ENCODE measurements around the gene SLC16A5. TPM values are rescaled to one million over a fixed set of nuclear protein-coding genes. Genes with fewer than 3 reads are reported as not detected.

The SLC16A5 gene
- total RNA-seq, 1 donor from 2014 or later: 16.4 TPM

DNA sequence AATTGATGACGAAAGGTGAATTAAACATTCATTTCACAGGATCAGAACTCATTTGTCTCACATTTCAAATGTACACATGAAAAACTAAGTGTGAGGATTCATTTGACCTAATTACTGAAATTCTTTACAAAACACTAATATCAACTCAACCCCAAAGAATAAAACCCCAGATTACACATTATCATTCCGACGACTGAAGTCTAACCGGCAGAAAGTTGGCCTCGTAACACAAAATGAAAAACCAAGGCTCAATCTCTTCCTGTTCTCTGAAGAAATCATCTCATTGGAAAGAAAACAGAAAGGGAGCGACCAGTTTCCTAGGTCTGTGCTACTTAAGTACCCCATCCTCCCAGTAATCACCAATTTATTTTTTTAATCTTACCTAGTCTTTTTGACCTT, 64.8 kb downstream of the SLC16A5 start:
- Mint-ChIP-seq H3K9me3 (no peaks in the 10 kb centered on the region), H3K36me3 (peaks cover 27% of the 10 kb centered on the region), H3K4me1 (ENCODE audit: unreplicated experiment) (peaks cover 27% of the 10 kb centered on the region), H3K27ac (peak overlapping the region; percentile 88), H3K4me3 (peak overlapping the region; percentile 93), H3K27me3 (peaks cover 3% of the 10 kb centered on the region)
- DNase-seq (ENCODE audit: extremely low spot score, unreplicated experiment): no peak
- TF ChIP-seq, protein P1, sequence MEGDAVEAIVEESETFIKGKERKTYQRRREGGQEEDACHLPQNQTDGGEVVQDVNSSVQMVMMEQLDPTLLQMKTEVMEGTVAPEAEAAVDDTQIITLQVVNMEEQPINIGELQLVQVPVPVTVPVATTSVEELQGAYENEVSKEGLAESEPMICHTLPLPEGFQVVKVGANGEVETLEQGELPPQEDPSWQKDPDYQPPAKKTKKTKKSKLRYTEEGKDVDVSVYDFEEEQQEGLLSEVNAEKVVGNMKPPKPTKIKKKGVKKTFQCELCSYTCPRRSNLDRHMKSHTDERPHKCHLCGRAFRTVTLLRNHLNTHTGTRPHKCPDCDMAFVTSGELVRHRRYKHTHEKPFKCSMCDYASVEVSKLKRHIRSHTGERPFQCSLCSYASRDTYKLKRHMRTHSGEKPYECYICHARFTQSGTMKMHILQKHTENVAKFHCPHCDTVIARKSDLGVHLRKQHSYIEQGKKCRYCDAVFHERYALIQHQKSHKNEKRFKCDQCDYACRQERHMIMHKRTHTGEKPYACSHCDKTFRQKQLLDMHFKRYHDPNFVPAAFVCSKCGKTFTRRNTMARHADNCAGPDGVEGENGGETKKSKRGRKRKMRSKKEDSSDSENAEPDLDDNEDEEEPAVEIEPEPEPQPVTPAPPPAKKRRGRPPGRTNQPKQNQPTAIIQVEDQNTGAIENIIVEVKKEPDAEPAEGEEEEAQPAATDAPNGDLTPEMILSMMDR (conservative IDR thresholded peaks at IDR 0.05): no peak

DNA sequence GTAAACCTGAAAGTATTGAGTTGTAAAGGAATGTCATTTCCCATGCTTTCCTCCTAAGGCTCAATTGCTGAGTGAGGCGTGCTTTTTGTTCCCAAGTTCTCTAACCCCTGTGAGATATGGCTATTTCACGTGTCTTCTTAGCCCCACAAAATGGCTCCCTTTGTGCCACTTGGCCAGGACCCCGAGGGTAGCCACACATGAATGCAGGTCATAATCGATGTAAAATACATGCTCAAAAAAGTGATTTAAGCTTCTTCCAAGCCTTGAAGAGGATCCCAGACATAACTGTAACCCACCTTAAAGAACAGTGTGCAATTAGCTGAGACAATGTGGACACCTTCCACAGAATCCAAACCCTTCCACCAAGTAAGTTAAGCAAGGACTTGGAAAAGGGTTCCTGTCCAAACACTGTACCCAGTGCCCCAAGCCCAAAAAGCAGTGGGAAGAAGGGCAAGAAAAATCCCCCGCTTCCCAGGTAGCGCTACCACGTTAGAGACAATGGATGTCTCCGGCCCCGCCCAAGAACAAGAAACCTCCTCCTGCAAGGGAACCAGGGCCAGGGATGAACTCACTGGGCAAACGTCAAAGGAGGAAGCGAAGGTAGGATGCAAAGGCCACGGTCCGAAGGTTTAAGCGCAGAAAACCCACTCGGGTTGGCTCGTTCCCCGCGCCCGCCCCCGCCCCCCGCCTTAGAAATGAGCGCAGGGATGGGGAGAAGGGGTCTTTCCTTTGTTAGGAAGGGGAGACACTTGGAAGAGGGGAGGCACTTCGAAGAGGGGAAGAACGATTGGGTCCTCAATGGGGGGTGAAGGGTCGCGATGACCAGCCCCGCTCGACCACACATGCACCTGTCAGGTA, 65.4 kb downstream of the SLC16A5 start:
- DNase-seq (ENCODE audit: extremely low spot score, unreplicated experiment): no peak
- Mint-ChIP-seq H3K9me3 (no peaks in the 10 kb centered on the region), H3K27me3 (peaks cover 3% of the 10 kb centered on the region), H3K36me3 (peaks cover 27% of the 10 kb centered on the region), H3K4me1 (ENCODE audit: unreplicated experiment) (peaks cover 27% of the 10 kb centered on the region), H3K4me3 (peak overlapping the region; percentile 93), H3K27ac (peak overlapping the region; percentile 88)
- TF ChIP-seq, protein P1 (conservative IDR thresholded peaks at IDR 0.05): no peak

DNA sequence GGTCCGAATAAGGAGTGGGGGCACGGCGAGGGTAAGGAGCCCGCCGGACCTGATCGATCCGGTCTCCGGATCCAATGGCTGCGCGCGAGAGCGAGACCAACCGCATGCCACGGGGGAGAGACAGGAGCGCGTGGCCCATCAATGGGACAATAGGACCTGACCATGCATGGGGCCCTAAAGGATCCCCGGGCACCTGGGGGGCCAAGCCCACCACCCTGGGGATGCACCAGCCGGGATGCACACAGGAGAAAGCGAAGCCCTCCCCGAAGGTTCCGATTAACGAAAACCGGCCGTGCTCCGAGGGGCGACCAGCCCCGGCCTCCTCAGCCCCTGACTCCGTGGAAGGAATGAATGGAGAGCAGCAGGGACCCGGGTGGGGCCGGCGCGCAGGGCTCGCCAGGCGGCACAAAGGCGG, 66.0 kb downstream of the SLC16A5 start:
- peaks cover 3% of the 10 kb centered on the region for H3K27me3 Mint-ChIP-seq
- peaks cover 25% of the 10 kb centered on the region for H3K4me1 Mint-ChIP-seq (ENCODE audit: unreplicated experiment)
- peak; percentile 71 for DNase-seq (ENCODE audit: extremely low spot score, unreplicated experiment)
- peaks cover 23% of the 10 kb centered on the region for H3K36me3 Mint-ChIP-seq
- H3K9me3 Mint-ChIP-seq: no peaks in the 10 kb centered on the region
- peak overlapping the region; percentile 88 for H3K27ac Mint-ChIP-seq
- H3K4me3 Mint-ChIP-seq: peak overlapping the region; percentile 93
- TF ChIP-seq, protein P1 (conservative IDR thresholded peaks at IDR 0.05): no peak

DNA sequence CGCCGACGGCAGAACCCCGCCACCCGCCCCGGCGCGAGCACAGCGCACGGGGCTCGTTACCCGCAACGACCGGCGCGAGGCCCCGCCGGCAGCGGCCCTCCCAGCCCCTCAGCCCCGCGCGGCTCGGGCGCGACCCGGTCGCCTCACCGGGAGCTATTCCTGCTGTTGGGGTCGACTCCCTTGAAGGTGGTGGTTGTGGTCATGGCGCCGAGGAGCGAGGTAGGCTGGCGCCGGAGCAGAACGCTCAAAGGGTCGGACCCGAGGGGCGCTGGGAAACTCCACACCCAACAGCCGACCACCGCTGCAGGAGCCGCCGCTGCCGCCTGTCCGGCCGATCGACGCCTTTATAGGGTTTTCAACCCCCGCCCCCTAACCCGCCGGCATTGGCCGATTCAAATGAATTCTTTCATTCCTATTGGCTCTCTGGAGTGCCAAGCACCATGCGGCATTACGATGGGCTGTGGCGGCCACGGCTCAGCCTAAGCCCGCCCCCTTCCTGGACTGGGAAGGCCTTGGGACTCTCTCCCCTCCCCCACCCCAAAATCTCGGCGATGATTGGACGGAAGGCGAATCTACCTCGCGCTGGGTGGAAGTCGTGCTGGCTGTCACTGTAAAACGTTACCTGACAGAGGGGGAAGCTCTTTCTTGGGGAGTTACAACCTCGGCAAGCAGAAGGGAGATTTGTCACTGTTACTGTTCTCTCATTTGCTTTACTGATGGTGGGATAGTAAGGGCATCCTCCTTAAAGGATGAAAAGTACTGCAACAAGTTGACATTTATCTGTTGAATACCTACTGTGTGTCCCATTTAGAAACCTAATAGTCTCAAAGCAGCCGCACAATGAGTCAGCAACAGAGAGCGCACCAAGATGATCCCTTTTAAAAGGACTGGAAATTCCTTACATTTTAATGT, 66.7 kb downstream of the SLC16A5 start, which contains the start of gene JPT1:
JPT1 (minus strand) TSS at position 318 of the 912 bp plus-strand sequence; CDS start at position 203, 115 bp downstream.
- H3K27me3 Mint-ChIP-seq: peaks cover 3% of the 10 kb centered on the region
- H3K4me3 Mint-ChIP-seq: peak within 1 kb of the TSS; percentile 94
- peak within 1 kb of the TSS; percentile 95 for H3K27ac Mint-ChIP-seq
- TF ChIP-seq, protein P1 (conservative IDR thresholded peaks at IDR 0.05): no peak
- H3K36me3 Mint-ChIP-seq: peaks cover 22% of the 10 kb centered on the region
- H3K9me3 Mint-ChIP-seq: no peaks in the 10 kb centered on the region
- DNase-seq (ENCODE audit: extremely low spot score, unreplicated experiment): peak; percentile 96
- peaks cover 24% of the 10 kb centered on the region for H3K4me1 Mint-ChIP-seq (ENCODE audit: unreplicated experiment)

DNA sequence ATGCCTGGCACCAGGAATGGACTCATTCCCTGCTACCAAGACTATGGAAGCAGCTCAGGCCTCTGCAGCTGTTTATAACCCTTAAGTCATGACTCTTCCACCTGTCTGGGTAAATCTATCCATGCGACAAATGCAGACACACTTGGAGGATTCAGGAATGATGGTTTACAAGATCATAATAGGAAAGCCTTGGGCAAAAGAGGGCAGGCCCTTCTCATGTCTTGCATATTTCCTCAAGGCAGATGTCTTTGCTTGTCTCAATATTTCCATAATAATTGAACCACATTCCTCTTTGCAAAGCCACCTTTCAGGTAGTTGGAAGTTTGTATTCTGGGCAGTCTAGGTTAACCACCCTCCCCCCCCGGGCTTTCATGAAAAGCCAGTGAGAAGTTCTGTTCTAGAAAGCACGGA, 67.4 kb downstream of the SLC16A5 start:
- Mint-ChIP-seq H3K4me3 (peak overlapping the region; percentile 94), H3K27me3 (peaks cover 3% of the 10 kb centered on the region)
- TF ChIP-seq, protein P1 (conservative IDR thresholded peaks at IDR 0.05): no peak

More for the DNA sequence above, 67.4 kb downstream of the SLC16A5 start:
- Mint-ChIP-seq H3K36me3 (peaks cover 18% of the 10 kb centered on the region), H3K9me3 (no peaks in the 10 kb centered on the region), H3K27ac (peak overlapping the region; percentile 95), H3K4me1 (ENCODE audit: unreplicated experiment) (peaks cover 19% of the 10 kb centered on the region)
- DNase-seq (ENCODE audit: extremely low spot score, unreplicated experiment): no peak
